HG03558 (cell line): ENCODE measurements around the gene SIRT5.

Experiments
- ATAC-seq: cut with Tn5 transposase; IDR thresholded peaks from one replicate; pipeline ENCODE4 v1.9.1; 2021; ENCODE audit warnings: moderate number of reproducible peaks; ENCODE audit not compliant: unreplicated experiment; ENCODE audit errors: extremely low read depth

SIRT5 gene

GRCh38 chr6:13617066-13617465 lies 42.7 kb downstream of the SIRT5 start:
- no peak for ATAC-seq

GRCh38 chr6:13624871-13625288 lies 50.5 kb downstream of the SIRT5 start:
- no peak for ATAC-seq

GRCh38 chr6:13629459-13630116 lies 55.2 kb downstream of the SIRT5 start:
- ATAC-seq = no peak

- no peak for ATAC-seq
These were observed 56.1 kb downstream of the SIRT5 start for GRCh38 chr6:13630499-13630898.

- ATAC-seq = no peak
These were observed 58.9 kb downstream of the SIRT5 start for GRCh38 chr6:13633343-13633742.

- ATAC-seq = no peak
These were observed 61.7 kb downstream of the SIRT5 start for GRCh38 chr6:13635948-13636658.

GRCh38 chr6:13638014-13638413 lies 63.6 kb downstream of the SIRT5 start:
- ATAC-seq = no peak

GRCh38 chr6:13638626-13639025 lies 64.2 kb downstream of the SIRT5 start:
- no peak for ATAC-seq

- ATAC-seq = no peak
These were observed 66.9 kb downstream of the SIRT5 start for GRCh38 chr6:13641315-13641714.

- ATAC-seq = no peak
These were observed 68.7 kb downstream of the SIRT5 start for GRCh38 chr6:13643125-13643524.

GRCh38 chr6:13648850-13649249 lies 74.4 kb downstream of the SIRT5 start:
- no peak for ATAC-seq

- ATAC-seq = no peak
These were observed 75.0 kb downstream of the SIRT5 start for GRCh38 chr6:13649393-13649792.

- no peak for ATAC-seq
These were observed 78.9 kb downstream of the SIRT5 start for GRCh38 chr6:13653296-13653695.

GRCh38 chr6:13654496-13654895 lies 80.1 kb downstream of the SIRT5 start:
- ATAC-seq = no peak

GRCh38 chr6:13655700-13656099 lies 81.3 kb downstream of the SIRT5 start:
- ATAC-seq = no peak

GRCh38 chr6:13660273-13660672 lies 85.9 kb downstream of the SIRT5 start:
- no peak for ATAC-seq

- no peak for ATAC-seq
These were observed 86.5 kb downstream of the SIRT5 start for GRCh38 chr6:13660893-13661292.

GRCh38 chr6:13661647-13662046 lies 87.2 kb downstream of the SIRT5 start:
- no peak for ATAC-seq

- ATAC-seq = no peak
These were observed 88.4 kb downstream of the SIRT5 start for GRCh38 chr6:13662651-13663334.

GRCh38 chr6:13663986-13664385 lies 89.6 kb downstream of the SIRT5 start:
- no peak for ATAC-seq
